ACC112 (cell line): ENCODE measurements around the gene SDK1.
A peak's percentile ranks its signal among the peaks of the same experiment; 100 is the strongest.

Source experiments
- H2AFZ ChIP-seq: fragments of 200-600 bp; sonication (generic); one replicate; pipeline ENCODE4 v1.6.0; 2017; ENCODE audit warnings: antibody characterized with exemption, low read length; ENCODE audit not compliant: unreplicated experiment
- H3K27ac ChIP-seq: fragments of 200-600 bp; sonication (generic); 2 replicates; pipeline ENCODE4 v1.5.1; 2014; ENCODE audit warnings: low read depth, mild to moderate bottlenecking, antibody characterized with exemption, low read length, moderate library complexity
- H3K27me3 ChIP-seq: fragments of 200-600 bp; sonication (generic); 2 replicates; pipeline ENCODE4 v1.6.1; 2014; ENCODE audit warnings: mild to moderate bottlenecking, antibody characterized with exemption, low read length, moderate library complexity, mixed read lengths; ENCODE audit not compliant: insufficient read depth
- H3K36me3 ChIP-seq: fragments of 200-600 bp; sonication (generic); 2 replicates; pipeline ENCODE4 v1.6.1; 2016; ENCODE audit warnings: mild to moderate bottlenecking, antibody characterized with exemption, low read length, moderate library complexity, mixed read lengths; ENCODE audit not compliant: insufficient read depth
- H3K4me1 ChIP-seq: fragments of 200-600 bp; sonication (generic); one replicate; pipeline ENCODE4 v1.6.1; 2016; ENCODE audit warnings: low read length, mixed read lengths; ENCODE audit not compliant: insufficient read depth, unreplicated experiment, control insufficient read depth
- H3K4me3 ChIP-seq: fragments of 200-600 bp; sonication (generic); 2 replicates; pipeline ENCODE4 v1.5.1; 2014; ENCODE audit warnings: mild to moderate bottlenecking, low read depth, low read length
- H3K79me2 ChIP-seq: fragments of 200-600 bp; sonication (generic); one replicate; pipeline ENCODE4 v1.6.0; 2016; ENCODE audit warnings: low read length; ENCODE audit not compliant: control insufficient read depth, unreplicated experiment, insufficient read depth

The SDK1 gene

GRCh38 chr7:3861941-3862340 is 560.9 kb downstream of the SDK1 start:
- peak overlapping the region; percentile 64; the same call in 1 of the 2 replicates for H3K27ac ChIP-seq
- no peaks in the 10 kb centered on the region for H3K36me3 ChIP-seq
- no peaks in the 10 kb centered on the region for H3K79me2 ChIP-seq
- H2AFZ ChIP-seq = no peak overlapping the region
- H3K4me3 ChIP-seq = peak overlapping the region; percentile 29; the same call in 1 of the 2 replicates
- H3K4me1 ChIP-seq = no peaks in the 10 kb centered on the region
- H3K27me3 ChIP-seq = no peaks in the 10 kb centered on the region

DNA sequence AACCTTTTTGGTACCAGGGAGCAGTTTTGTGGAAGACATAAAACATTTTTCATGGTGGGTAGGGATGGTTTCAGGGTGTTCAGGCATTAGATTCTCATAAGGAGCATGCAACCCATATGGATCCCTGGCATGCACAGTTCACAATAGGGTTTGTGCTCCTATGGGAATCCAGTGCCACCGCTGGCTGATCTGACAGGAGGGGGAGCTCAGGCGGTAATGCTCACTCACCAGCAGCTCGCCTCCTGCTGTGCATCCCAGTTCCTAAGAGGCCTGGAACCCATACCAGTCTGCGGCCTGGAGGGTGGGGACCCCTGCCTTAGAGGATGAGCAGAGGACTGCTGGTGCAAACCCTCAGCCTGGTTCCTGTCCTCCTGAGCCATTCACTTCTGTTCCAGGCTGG is 561.7 kb downstream of the SDK1 start:
- Histone ChIP-seq H3K4me1 (no peaks in the 10 kb centered on the region), H3K79me2 (no peaks in the 10 kb centered on the region), H3K36me3 (no peaks in the 10 kb centered on the region), H2AFZ (no peak overlapping the region), H3K4me3 (no peak overlapping the region), H3K27ac (no peak overlapping the region), H3K27me3 (no peaks in the 10 kb centered on the region)

GRCh38 chr7:3866277-3866676 is 565.2 kb downstream of the SDK1 start:
- H3K36me3 ChIP-seq = no peaks in the 10 kb centered on the region
- H2AFZ ChIP-seq = no peak overlapping the region
- no peak overlapping the region for H3K27ac ChIP-seq
- H3K4me1 ChIP-seq = no peaks in the 10 kb centered on the region
- H3K4me3 ChIP-seq = no peak overlapping the region
- no peaks in the 10 kb centered on the region for H3K27me3 ChIP-seq
- no peaks in the 10 kb centered on the region for H3K79me2 ChIP-seq

GRCh38 chr7:3867863-3868262 is 566.8 kb downstream of the SDK1 start:
- no peaks in the 10 kb centered on the region for H3K4me1 ChIP-seq
- no peak overlapping the region for H2AFZ ChIP-seq
- H3K79me2 ChIP-seq = no peaks in the 10 kb centered on the region
- H3K27ac ChIP-seq = no peak overlapping the region
- H3K36me3 ChIP-seq = no peaks in the 10 kb centered on the region
- no peaks in the 10 kb centered on the region for H3K27me3 ChIP-seq
- no peak overlapping the region for H3K4me3 ChIP-seq

- Histone ChIP-seq H3K79me2 (no peaks in the 10 kb centered on the region), H3K27ac (no peak overlapping the region), H3K36me3 (no peaks in the 10 kb centered on the region), H3K4me1 (no peaks in the 10 kb centered on the region), H3K27me3 (no peaks in the 10 kb centered on the region), H3K4me3 (no peak overlapping the region), H2AFZ (no peak overlapping the region)
These were observed 578.5 kb downstream of the SDK1 start for GRCh38 chr7:3879355-3880075.

- Histone ChIP-seq H3K4me1 (no peaks in the 10 kb centered on the region), H3K27ac (no peak overlapping the region), H3K36me3 (no peaks in the 10 kb centered on the region), H3K79me2 (no peaks in the 10 kb centered on the region), H2AFZ (no peak overlapping the region), H3K4me3 (no peak overlapping the region), H3K27me3 (no peaks in the 10 kb centered on the region)
These were observed 579.4 kb downstream of the SDK1 start for GRCh38 chr7:3880228-3880987.

DNA sequence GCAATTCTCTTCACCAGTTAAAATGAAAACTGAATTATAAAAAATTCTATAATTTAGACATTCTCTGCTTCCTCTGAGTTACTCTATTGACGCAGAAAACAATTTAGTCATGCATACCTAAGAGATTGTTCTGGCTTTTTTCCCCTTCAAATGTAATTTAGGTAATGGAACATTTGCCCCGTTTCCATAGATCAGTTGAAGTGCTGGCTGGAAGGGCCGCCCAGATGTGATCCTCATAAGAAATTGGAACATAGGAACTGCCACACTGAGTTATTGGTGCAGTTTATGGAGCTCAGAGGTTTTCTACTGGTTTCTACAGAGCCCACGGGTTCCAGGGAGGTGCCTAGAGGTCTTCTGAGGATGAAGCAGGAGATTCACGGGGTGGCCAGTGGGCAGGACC is 581.7 kb downstream of the SDK1 start:
- H2AFZ ChIP-seq = no peak overlapping the region
- no peaks in the 10 kb centered on the region for H3K79me2 ChIP-seq
- H3K27me3 ChIP-seq = no peaks in the 10 kb centered on the region
- H3K27ac ChIP-seq = no peak overlapping the region
- no peaks in the 10 kb centered on the region for H3K36me3 ChIP-seq
- no peaks in the 10 kb centered on the region for H3K4me1 ChIP-seq
- H3K4me3 ChIP-seq = no peak overlapping the region

GRCh38 chr7:3884543-3884942 is 583.5 kb downstream of the SDK1 start:
- H2AFZ ChIP-seq = no peak overlapping the region
- no peak overlapping the region for H3K27ac ChIP-seq
- no peak overlapping the region for H3K4me3 ChIP-seq
- no peaks in the 10 kb centered on the region for H3K4me1 ChIP-seq
- H3K36me3 ChIP-seq = no peaks in the 10 kb centered on the region
- no peaks in the 10 kb centered on the region for H3K27me3 ChIP-seq
- no peaks in the 10 kb centered on the region for H3K79me2 ChIP-seq

GRCh38 chr7:3887096-3887690 is 586.1 kb downstream of the SDK1 start:
- no peak overlapping the region for H3K27ac ChIP-seq
- no peak overlapping the region for H3K4me3 ChIP-seq
- H2AFZ ChIP-seq = no peak overlapping the region
- no peaks in the 10 kb centered on the region for H3K36me3 ChIP-seq
- H3K4me1 ChIP-seq = no peaks in the 10 kb centered on the region
- no peaks in the 10 kb centered on the region for H3K79me2 ChIP-seq
- no peaks in the 10 kb centered on the region for H3K27me3 ChIP-seq

DNA sequence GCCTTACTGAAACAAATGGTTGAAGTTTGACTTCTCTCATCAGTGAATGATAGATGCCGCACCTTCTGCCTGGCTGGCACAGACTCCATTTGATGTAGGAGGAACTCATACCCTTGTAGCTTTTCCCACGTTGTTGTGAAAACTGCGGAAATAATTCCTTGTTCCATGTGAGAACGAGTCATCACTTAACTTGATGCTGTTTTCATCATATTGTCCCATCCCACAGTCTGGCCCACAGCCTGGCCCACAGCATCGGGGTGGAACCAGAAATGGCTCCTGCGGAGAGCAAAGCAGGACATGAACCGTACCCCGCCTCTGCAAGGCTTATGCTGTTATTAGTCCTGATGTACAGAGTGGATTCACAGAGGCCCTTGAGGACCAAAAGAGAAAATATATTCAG is 587.0 kb downstream of the SDK1 start:
- Histone ChIP-seq H3K4me3 (no peak overlapping the region), H3K4me1 (no peaks in the 10 kb centered on the region), H3K27me3 (no peaks in the 10 kb centered on the region), H3K27ac (no peak overlapping the region), H2AFZ (no peak overlapping the region), H3K36me3 (no peaks in the 10 kb centered on the region), H3K79me2 (no peaks in the 10 kb centered on the region)

DNA sequence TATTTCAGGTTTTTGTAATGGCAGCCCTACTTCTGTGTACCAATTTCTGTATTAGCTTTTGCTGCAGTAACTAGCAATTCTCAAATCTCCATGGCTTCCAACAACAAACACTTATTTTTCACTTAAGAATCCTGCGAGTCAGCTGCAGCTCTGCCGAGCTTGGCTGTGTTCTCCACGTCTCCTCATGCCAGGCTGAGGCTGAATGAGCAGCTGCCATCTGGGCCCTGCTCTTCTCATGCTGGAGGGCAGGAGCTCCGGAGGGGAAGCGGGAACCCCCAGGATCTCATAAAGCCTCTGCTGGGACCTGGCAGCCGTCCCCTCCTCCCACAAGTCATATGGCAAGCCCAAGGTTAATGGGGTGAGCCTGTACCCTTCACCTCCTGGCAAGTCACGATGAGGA is 591.1 kb downstream of the SDK1 start:
- Histone ChIP-seq H3K79me2 (no peaks in the 10 kb centered on the region), H3K27me3 (no peaks in the 10 kb centered on the region), H3K36me3 (no peaks in the 10 kb centered on the region), H3K27ac (no peak overlapping the region), H3K4me1 (no peaks in the 10 kb centered on the region), H2AFZ (no peak overlapping the region), H3K4me3 (no peak overlapping the region)
